Renal cortical epithelial cell (primary cell): Measurements from ENCODE around the gene CDCA5. TPM values are rescaled to one million over a fixed set of nuclear protein-coding genes. Genes with fewer than 3 reads are reported as not detected.

Experiments used
- DNase-seq: peaks from one replicate; pipeline ENCODE4 v3.0.0-alpha.2; 2011; ENCODE audit warnings: low read depth
- total RNA-seq: library from RNA; depleted of rRNA; stranded (reverse); fragments of >200 nt; gene quantifications from 2 replicates; pipeline ENCODE4 v1.2.3, GENCODE V29; 2014

CDCA5 gene
- total RNA-seq, 1 donor from 2014 or later: 1.1 TPM

GRCh38 chr11:65071907-65072630 lies 11.8 kb downstream of the CDCA5 start:
- no peak for DNase-seq

- peak; percentile 35 for DNase-seq
These were observed 14.6 kb downstream of the CDCA5 start for GRCh38 chr11:65069217-65069616.

- DNase-seq: no peak
These were observed 16.4 kb downstream of the CDCA5 start for GRCh38 chr11:65067446-65067845.

DNA sequence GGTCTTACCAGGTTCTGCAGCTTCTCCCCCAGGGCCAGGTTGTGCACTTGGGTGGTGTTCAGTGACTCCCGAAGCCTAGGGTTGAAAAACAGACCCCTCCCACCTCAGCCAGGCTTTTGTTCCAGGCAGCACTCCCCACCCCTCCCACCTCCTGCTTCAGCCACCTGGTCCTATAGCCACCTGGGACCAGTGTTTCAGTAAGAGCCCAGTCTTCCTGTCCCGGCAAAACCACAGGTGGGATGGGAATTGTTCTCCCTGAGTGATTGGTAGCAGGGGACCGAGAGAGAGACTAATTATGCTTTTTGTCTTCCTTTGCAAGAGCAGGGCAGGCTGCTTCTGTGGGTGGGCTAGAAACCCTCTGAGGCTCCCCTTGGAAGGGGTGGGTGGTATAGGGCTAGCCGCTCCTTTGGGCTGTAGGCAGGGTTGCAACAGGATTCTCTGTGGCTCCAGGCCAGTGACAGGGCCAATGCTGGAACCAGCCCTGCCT lies 17.0 kb downstream of the CDCA5 start:
- no peak for DNase-seq

DNA sequence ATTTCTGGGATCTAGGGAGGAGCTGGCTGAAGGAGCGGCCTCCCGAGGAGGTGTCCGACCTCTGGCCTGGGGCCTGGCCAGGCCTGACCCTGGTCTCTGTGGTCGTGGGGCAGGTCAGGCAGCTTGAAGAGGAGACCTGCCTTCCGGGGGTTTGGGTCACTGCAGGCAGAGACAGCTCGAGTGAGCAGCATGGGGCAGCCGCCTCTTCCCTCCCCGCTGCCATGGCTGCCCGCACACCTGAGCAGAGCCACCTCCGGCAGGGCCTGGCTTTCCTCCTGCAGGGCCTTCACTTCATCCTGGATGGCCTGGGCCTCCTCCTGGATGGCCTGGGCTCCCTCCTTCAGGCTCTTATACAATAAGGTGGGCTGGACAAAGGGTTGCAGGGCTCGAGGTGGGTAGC lies 17.5 kb downstream of the CDCA5 start:
- DNase-seq: no peak

DNA sequence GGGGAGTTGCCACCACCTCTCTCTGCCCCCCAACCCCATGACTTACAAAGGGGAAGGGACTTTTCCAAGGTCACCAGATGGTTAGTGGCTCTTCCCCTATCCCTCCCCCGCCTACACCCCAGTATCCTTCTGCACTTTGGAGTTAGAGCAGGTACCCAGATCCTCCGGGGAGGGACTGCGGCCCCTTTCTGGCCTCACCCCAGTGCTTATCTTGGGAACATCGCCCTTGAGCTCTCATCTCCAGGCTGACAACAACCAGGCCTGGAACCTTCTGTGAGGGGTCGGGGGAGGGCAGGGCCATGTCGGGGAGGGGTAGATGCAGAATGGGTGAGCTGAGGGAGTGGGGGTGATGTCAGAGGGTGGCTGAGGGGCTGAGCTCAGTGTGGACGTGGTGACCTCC lies 18.0 kb downstream of the CDCA5 start:
- no peak for DNase-seq

DNA sequence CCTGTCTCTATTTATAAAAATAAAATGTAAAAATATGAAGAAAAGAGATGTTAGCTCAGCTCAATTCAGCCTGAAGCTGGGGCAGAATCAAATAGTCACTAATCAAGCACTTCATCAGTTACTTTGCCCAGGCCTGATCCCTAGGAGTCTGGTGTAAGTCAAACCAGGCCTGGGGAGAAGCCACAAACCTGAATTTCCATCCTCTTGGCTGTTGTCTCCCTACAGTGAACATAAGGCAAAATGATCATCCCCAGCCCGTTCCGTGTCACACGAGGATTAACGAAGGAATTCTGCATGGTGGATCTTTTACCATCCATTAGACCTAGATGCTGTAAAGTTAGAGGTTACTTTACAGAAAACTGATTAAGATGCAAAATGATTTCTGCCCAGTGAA lies 19.0 kb downstream of the CDCA5 start:
- no peak for DNase-seq

GRCh38 chr11:65063532-65063931 lies 20.3 kb downstream of the CDCA5 start:
- no peak for DNase-seq

DNA sequence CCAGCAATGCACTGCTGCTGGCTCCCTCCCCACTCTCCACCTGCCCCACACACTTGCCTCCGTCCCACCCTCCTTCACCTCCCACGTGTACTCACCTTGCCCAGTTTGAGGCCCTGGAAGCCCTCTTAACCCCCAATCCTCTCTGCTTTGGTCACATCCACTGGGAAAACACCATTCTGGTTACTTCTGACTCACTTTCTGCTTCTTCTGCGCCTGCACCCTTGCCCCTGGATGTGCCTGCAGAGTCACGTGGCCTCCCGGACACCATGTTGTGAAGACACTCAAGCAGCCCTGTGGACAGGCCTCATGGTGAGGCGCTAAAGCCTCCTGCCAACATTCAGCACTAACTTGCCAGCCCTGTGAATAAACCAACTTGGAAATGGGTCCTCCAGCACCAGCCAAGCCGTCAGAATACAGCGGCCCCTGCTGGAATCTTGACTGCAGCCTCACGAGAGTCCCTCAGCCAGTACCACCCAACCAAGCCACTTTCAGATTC lies 22.9 kb downstream of the CDCA5 start:
- DNase-seq: no peak

GRCh38 chr11:65059959-65060824 lies 23.6 kb downstream of the CDCA5 start:
- DNase-seq: no peak

DNA sequence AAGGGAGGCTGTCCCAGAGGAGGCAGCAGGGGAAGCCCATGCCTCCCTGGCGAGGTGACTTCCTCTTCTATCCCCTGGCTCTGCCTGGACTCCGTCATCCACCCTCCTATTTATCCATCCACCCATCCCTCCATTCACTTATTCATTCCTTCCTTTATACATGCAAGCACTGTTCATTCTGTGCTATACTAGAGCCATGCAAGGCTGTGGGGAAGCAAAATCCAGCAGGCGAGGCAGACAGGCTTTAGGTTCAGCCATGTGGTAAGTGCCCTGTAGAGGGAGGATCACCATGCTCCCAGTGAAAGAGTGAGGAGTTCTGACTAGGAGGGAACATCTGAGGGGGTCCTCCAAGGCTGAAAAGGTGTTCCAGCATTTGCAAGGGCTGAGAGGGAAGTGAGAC lies 24.3 kb downstream of the CDCA5 start:
- DNase-seq: no peak

- no peak for DNase-seq
These were observed 25.3 kb downstream of the CDCA5 start, which contains the start of gene NAALADL1 for GRCh38 chr11:65058419-65059054. NAALADL1 (minus strand) TSS chr11:65058553; CDS start chr11:65058521, 32 bp downstream.

DNA sequence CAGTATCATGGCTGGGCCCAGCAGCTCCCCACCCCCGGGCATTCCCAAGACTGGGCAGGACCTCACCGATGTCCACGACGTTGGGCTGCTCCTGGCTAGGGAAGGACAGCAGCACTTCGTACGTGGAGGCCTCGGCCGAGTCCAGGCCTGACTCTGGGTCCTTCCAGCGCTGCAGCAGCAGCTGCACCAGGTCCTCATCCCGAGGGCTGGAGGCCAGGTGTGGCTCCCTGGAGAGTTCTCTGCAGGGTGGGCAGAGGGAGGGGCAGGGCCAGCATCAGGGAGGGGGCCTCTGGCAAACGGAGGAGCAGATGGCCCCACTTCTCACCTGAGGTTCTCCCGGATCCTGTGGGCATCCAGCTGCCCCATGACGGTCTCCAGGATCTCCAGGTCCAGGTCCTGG lies 25.8 kb downstream of the CDCA5 start:
- no peak for DNase-seq

DNA sequence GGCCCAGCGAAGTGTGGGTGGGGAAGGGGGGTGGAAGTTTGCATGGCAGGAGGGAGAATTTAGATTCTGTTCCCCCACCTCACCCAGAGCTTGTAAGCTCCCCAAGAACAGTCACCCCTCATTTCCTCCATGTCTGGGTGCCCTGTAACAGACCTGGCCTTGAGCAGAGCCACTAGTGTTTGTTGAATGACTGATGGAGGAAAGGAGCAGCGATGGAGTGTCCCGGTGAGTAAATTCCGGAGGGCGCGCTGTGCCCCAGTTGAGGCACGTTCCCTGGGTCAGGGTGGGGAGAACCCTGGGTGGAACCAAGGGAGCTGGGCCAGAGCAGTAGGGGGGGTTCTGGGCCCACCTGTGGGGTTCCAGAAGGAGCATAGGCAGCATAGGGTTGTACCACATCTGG lies 26.3 kb downstream of the CDCA5 start:
- no peak for DNase-seq

- no peak for DNase-seq
These were observed 26.8 kb downstream of the CDCA5 start for GRCh38 chr11:65056999-65057398.

GRCh38 chr11:65055538-65055937 lies 28.3 kb downstream of the CDCA5 start:
- DNase-seq: no peak

DNA sequence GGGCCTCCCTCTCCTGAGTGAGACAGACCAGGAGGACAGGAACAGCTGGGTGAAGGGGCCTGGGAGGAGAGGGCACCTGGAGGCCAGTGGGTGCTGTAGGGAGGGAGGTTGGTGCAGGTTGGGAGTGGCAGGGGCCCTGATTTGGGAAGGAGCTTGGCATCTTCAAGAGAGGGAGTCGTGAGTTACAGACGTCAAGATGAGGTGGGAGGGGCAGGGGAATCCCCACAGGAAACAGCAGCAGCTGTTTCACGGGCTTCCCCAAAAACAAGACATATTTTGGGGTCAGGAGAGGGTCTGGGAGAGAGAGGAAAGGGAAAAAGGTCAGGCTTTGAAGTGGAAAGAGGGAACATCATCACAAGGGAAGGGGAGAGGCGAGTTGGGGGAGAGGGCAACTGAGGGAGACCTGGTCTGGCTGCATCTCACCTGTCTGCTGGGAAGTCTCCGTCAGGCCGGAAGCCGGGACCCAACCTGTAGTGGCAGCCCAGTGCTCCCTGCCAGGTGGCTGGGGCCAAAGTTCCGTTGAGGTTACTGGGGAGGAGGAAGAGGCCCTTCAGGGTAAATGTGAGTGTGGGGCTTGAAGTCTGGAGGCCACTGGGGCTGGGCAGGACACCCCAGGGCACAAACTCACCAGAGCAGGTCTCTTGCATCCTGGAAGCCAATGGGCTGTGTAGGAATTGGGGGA lies 29.9 kb downstream of the CDCA5 start:
- DNase-seq: no peak

- no peak for DNase-seq
These were observed 32.4 kb downstream of the CDCA5 start for GRCh38 chr11:65051398-65051858.

- DNase-seq: no peak
These were observed 36.0 kb downstream of the CDCA5 start for GRCh38 chr11:65047581-65048422.

GRCh38 chr11:65045728-65046127 lies 38.1 kb downstream of the CDCA5 start:
- no peak for DNase-seq

- no peak for DNase-seq
These were observed 38.8 kb downstream of the CDCA5 start for GRCh38 chr11:65045061-65045460.
